HG03108 (cell line): Measurements from ENCODE around the gene CAMK1D.
"Not testable (repeated sequence)": the region's sequence is repeated elsewhere in the genome, so short reads cannot be mapped to it uniquely, and the experiment has no call there.

Experiments used
- ATAC-seq: cut with Tn5 transposase; IDR thresholded peaks from one replicate; pipeline ENCODE4 v1.9.1; 2021; ENCODE audit warnings: moderate library complexity; ENCODE audit not compliant: unreplicated experiment

Gene CAMK1D

DNA sequence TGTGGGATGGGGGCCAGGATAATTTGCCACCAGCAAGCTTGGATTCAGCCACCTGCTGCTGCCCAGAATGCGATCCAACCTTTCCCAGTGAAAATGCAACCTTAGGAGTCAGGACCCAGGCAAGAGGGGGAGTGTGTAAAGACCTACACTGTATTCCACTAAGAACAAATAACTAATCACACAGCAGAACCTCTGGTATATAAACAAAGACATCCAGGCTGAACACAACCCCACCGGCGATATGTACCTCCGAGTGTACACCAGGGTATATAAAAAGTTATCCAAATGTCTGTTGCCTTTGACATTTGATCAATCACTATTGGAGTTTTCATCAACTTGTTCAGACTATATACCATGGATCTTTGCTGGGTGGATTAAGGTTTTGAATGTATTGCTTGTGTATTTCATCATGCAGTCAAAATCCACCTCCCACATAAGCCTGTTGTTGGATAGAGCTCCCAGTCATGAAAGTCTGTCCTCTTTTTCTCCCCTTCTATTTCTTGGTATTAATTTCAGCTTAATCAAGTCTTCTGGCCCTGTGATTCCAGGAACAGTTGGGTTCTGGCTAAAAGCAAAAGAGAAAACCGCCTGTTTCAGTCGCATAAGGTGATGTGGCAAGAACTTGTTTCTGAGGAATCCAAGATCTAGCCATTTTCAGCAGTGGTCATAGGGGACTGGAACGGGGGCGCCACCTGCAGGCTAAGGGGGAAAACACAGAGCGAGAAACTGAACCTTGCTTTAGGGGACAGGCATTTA lies 361.4 kb downstream of the CAMK1D start:
- peak; percentile 81 for ATAC-seq

DNA sequence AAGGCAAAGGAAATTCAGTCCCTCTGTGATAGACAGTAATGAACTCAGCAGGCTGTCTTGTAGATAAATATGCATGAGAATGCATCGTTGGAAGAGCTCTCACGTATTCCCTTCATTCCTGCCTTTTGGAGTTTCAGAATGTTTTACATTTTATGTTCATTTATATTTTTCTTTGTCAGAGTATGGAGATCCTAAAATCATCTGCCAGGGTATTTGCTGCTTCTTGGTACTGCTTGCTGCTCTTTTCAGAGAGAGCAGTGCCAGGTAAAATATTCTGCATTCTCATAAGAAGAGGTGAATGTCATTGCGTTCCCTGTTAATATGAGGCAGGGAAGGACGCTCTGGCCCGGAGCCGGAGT lies 362.0 kb downstream of the CAMK1D start:
- ATAC-seq = no peak

- no peak for ATAC-seq
These were observed 363.1 kb downstream of the CAMK1D start for GRCh38 chr10:12712293-12712983.

- ATAC-seq = not testable (repeated sequence)
These were observed 363.6 kb downstream of the CAMK1D start for GRCh38 chr10:12712984-12713316.

- ATAC-seq = no peak
These were observed 366.7 kb downstream of the CAMK1D start for GRCh38 chr10:12716042-12716441.

DNA sequence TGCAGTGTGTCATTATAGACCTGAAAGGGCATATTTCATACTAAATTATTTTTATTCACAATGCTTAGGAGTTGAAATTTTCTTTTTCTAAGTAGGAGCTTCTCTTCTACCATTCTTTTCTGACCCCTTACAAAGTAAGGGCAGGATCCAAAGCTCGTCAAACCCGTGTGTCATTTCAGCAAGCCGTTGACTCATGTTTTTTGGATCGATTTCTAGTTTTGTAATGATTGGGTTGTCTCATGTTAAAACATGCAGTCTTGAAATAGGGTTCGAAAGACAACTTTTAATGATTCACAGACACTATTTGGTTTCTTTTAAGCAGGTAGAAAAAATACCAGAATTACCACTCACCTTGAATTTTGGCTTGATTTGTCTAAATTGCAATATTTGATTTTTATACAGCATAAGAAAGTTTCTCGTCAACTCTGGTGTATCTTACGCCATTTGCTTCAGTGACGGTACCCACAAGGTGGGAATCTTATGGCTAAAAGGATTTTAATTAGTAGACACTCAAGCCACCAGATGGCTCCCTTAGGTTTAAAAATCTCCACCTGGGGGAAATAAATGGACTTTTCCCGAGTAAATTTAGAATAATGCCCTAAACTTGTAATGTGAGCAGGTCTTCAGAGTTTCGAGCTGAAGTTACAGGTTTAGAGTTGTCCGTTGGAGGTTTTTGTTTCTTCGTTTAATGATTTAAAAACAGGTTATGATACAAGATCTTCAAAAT lies 368.8 kb downstream of the CAMK1D start:
- no peak for ATAC-seq

DNA sequence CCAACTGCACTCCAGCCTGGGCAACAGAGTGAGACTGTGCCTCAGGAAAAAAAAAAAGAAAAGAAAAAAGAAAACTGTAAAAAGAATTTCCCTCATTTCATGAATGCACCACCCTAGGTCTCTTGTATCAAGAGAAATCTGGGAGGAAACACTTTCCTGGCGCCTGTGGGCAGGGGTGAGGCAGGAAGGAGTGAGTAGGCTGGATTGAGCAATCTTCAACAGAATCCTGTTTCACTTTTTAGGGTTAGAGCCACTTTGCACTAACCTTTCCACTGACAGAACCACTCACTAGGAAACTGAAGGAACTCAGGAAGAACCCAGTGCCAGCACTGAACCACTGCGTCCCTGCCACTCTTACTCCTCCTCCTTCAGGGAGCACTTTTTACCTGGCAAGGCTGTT lies 370.0 kb downstream of the CAMK1D start:
- ATAC-seq = no peak

GRCh38 chr10:12720217-12720981 lies 371.1 kb downstream of the CAMK1D start:
- no peak for ATAC-seq

- no peak for ATAC-seq
These were observed 372.0 kb downstream of the CAMK1D start for GRCh38 chr10:12721334-12721733.

- no peak for ATAC-seq
These were observed 373.9 kb downstream of the CAMK1D start for GRCh38 chr10:12723220-12723619.

GRCh38 chr10:12724807-12725579 lies 375.6 kb downstream of the CAMK1D start:
- no peak for ATAC-seq

DNA sequence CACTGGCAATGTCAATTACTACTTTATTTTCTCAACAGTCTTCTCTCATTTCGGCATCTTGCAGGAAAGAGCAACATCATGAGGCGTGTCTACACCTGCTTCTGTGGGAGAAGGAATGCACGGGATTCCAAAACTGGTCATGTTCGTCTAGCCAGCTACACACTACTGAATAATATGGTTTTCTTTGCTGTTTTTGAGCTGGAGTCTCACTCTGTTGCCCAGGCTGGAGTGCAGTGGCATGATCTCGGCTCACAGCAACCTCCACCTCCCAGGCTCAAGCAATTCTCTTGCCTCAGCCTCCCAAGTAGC lies 376.2 kb downstream of the CAMK1D start:
- not testable (repeated sequence) for ATAC-seq

DNA sequence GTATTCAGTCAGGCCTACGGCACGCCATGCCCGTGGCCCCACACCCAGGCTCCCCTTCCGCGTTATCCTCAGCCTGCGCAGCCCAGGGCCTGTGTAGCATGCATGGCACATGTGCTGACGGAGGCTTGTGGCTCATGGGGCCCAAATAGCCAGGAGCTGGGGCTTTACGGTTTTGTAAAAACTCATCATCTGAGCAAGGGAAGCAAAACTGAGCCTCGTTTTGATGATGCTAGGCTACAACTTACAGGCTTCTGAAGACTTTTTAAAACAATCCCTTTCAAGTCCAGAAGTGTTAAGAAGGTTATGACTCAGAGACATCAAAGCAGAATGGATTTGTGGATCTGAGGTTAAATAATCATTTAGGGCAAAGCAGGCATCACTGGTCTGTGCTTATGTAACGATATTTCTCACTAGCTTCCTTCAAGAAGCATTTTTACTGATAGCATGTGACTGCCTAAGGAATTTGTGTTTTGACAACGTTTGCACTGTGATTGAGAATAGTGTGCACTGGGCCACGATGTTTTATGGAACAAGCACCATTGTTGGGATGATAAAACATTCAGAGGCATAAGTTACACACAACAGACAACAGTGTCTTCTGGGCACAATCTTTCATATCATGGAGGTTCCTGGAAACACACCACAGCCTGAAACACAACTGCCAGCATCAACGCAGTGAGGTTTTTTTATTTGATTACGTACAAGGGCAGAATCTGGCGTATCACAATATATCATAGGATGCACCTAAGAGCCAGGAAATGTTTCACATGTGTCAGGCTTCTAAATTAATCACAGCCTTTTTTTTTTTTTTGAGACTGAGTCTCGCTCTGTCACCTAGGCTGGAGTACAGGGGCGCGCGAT lies 377.9 kb downstream of the CAMK1D start:
- no peak for ATAC-seq

- ATAC-seq = no peak
These were observed 378.5 kb downstream of the CAMK1D start for GRCh38 chr10:12727832-12728215.

DNA sequence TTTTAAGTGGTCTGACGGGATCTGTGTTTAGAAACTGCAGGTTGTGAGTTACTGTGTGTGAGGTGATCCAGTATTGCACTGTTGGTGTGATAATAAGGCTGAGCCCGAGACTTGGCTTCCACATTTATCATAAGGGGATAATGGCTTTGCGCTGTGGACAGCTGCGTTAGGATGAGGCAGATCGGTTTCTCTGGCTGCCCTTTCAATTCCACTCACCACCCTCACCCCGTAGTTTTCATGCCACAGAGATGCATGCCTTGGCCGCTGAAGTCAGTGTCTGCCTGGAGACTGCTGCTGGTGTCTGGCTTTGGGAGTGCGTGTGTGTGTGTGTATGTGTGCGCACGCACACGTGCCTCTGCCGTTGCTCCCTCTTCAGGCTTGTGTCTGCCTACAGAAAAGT lies 379.1 kb downstream of the CAMK1D start:
- no peak for ATAC-seq

- ATAC-seq = no peak
These were observed 380.5 kb downstream of the CAMK1D start for GRCh38 chr10:12729885-12730284.

- ATAC-seq = no peak
These were observed 381.6 kb downstream of the CAMK1D start for GRCh38 chr10:12730809-12731519.

DNA sequence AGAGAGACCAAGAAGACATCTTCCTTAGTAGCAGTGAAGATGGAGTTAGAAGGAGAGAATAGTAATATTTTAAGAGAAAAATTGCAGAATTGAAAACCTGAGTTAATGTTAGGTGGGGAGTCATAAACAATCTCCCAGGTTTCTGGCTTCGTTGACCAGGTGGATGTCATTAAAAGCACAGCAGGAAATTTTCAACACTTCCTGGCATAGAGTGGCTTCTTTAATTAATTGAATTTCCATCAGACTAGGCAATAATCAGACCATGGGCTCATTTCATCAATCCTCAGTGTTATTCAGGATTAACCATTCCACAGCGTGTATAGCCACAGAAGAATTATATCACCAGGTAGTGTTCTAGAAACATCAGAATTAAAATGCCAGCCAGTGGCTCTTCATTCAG lies 383.9 kb downstream of the CAMK1D start:
- no peak for ATAC-seq

- ATAC-seq = no peak
These were observed 386.6 kb downstream of the CAMK1D start for GRCh38 chr10:12735843-12736462.
